Mucosa of gallbladder (tissue), 1 donor: ENCODE measurements around the gene NALCN. TPM values are rescaled to one million over a fixed set of nuclear protein-coding genes. Genes with fewer than 3 reads are reported as not detected.
A peak's percentile ranks its signal among the peaks of the same experiment; 100 is the strongest.
"Not testable (repeated sequence)": the region's sequence is repeated elsewhere in the genome, so short reads cannot be mapped to it uniquely, and the experiment has no call there.

ENCODE experiments used
- DNase-seq: peaks from one replicate; pipeline ENCODE4 v3.0.0-alpha.2; 2020; ENCODE audit warnings: low spot score
- total RNA-seq: library from RNA; stranded (reverse); gene quantifications from one replicate; pipeline ENCODE4 v1.2.1, GENCODE V29; 2021
- donor health status: DM: no; HTN: no; CAD: no.

NALCN gene
- total RNA-seq, 1 donor from 2014 or later = 6.8 TPM

GRCh38 chr13:101341464-101341863, 74.8 kb downstream of the NALCN start:
- no peak for DNase-seq

- no peak for DNase-seq
Measured at GRCh38 chr13:101339202-101339601, 77.1 kb downstream of the NALCN start.

GRCh38 chr13:101332583-101332982, 83.7 kb downstream of the NALCN start:
- no peak for DNase-seq

GRCh38 chr13:101331731-101332130, 84.6 kb downstream of the NALCN start:
- DNase-seq = no peak

- peak; percentile 18 for DNase-seq
Measured at GRCh38 chr13:101327871-101328270, 88.4 kb downstream of the NALCN start.

GRCh38 chr13:101326710-101327109, 89.6 kb downstream of the NALCN start:
- no peak for DNase-seq

GRCh38 chr13:101325423-101325822, 90.9 kb downstream of the NALCN start:
- no peak for DNase-seq

GRCh38 chr13:101323601-101324000, 92.7 kb downstream of the NALCN start:
- no peak for DNase-seq

GRCh38 chr13:101317986-101318523, 98.3 kb downstream of the NALCN start:
- no peak for DNase-seq

- not testable (repeated sequence) for DNase-seq
Measured at GRCh38 chr13:101313479-101313878, 102.8 kb downstream of the NALCN start.

GRCh38 chr13:101309014-101309619, 107.2 kb downstream of the NALCN start:
- no peak for DNase-seq

- DNase-seq = no peak
Measured at GRCh38 chr13:101308247-101309013, 107.9 kb downstream of the NALCN start.

GRCh38 chr13:101307181-101307701, 109.1 kb downstream of the NALCN start:
- peak; percentile 46 for DNase-seq

- DNase-seq = no peak
Measured at GRCh38 chr13:101306773-101307172, 109.5 kb downstream of the NALCN start.

GRCh38 chr13:101305981-101306411, 110.3 kb downstream of the NALCN start:
- no peak for DNase-seq

- no peak for DNase-seq
Measured at GRCh38 chr13:101303521-101303920, 112.8 kb downstream of the NALCN start.

- no peak for DNase-seq
Measured at GRCh38 chr13:101301053-101301452, 115.3 kb downstream of the NALCN start.

GRCh38 chr13:101300531-101300930, 115.8 kb downstream of the NALCN start:
- DNase-seq = no peak

GRCh38 chr13:101298517-101298916, 117.8 kb downstream of the NALCN start:
- no peak for DNase-seq

- no peak for DNase-seq
Measured at GRCh38 chr13:101297794-101298193, 118.5 kb downstream of the NALCN start.

- DNase-seq = no peak
Measured at GRCh38 chr13:101292711-101293110, 123.6 kb downstream of the NALCN start.

GRCh38 chr13:101291646-101292515, 124.4 kb downstream of the NALCN start:
- no peak for DNase-seq
